ENCODE measurements around the gene TECPR1. TPM values are rescaled to one million over a fixed set of nuclear protein-coding genes. Genes with fewer than 3 reads are reported as not detected.

Gene TECPR1
- total and polyA plus RNA-seq, 2 donors (not counting 3 experiments of a cell fraction or from before 2014, with no cell fraction given): 12.3 to 97.5 TPM

GRCh38 chr7:98294798-98295382 is 42.9 kb upstream of the TECPR1 start:
- no peaks in the 10 kb centered on the region for H3K4me1 ChIP-seq (ENCODE audit: control insufficient read depth, extremely low read depth, insufficient read depth, low read length)
- BruUV-seq (replicated peaks): no TSS peak
- no peak overlapping the region for H3K9ac ChIP-seq (replicated peaks; ENCODE audit: extremely low read depth, insufficient read depth, low read length)
- no peaks in the 10 kb centered on the region for H3K27me3 ChIP-seq (ENCODE audit: control insufficient read depth in 2 of 2, insufficient read depth in 2 of 2, low read length in 2 of 2)
- no peaks in the 10 kb centered on the region for H3K9me3 ChIP-seq (replicated peaks; ENCODE audit: control insufficient read depth, insufficient read depth, low read length)
- H3K4me2 ChIP-seq (ENCODE audit: insufficient read depth, low read length): no peak overlapping the region
- dilution Hi-C loops (cut with MboI; ENCODE audit: extremely low pct_ligation_motif_present, low sequenced_read_pairs): no loop called here
- ChIA-PET POLR2A (no interaction called here), CTCF (interaction anchor here (0.7 to 3.7 kb wide), 8 partner anchors 22 to 546 kb away, joined by 3 to 18 read pairs (median 4); partner anchors contain the start of gene BAIAP2L1)
- H2AFZ ChIP-seq (ENCODE audit: low read depth, low read length): no peak overlapping the region
- intact Hi-C loops (cut with micrococcal nuclease): loop anchor here (1.0 to 10.0 kb wide), 2 partner anchors 106 to 540 kb away; partner anchors contain the start of gene BAIAP2L1
- peaks cover 2 to 29% of the 10 kb centered on the region in 2 experiments for H3K36me3 ChIP-seq (ENCODE audit: control insufficient read depth in 2 of 2, extremely low read depth in 1 of 2, insufficient read depth in 2 of 2, low read length in 2 of 2)
- no peaks in the 10 kb centered on the region for H3K9me1 ChIP-seq (replicated peaks; ENCODE audit: control insufficient read depth, extremely low read depth, insufficient read depth, low read length)
- no peak overlapping the region for H3K27ac ChIP-seq (ENCODE audit: insufficient read depth, low read depth, low read length)
- H3K79me2 ChIP-seq (ENCODE audit: control insufficient read depth, insufficient read depth, low read length): peaks cover 24% of the 10 kb centered on the region
- H3K4me3 ChIP-seq (replicated peaks in 1 of 3; ENCODE audit: insufficient read depth in 1 of 3, low read depth in 1 of 3, low read length in 3 of 3): no peak overlapping the region
- H4K20me1 ChIP-seq (replicated peaks; ENCODE audit: control insufficient read depth, extremely low read depth, insufficient read depth, low read length): peaks cover under 1% of the 10 kb centered on the region
- no peak for TF ChIP-seq GATA2 (IDR thresholded peaks at IDR 0.05; ENCODE audit: insufficient read depth, insufficient read length, low read depth, low read length)
- peak; percentile 63 for TF ChIP-seq POLR2A (IDR thresholded peaks at IDR 0.05; ENCODE audit: low read depth, low read length)
- peak; percentile 58 to 69 for TF ChIP-seq CTCF (IDR thresholded peaks at IDR 0.05; ENCODE audit: extremely low read depth in 1 of 2, insufficient read depth in 1 of 2, low read depth in 1 of 2, low read length in 2 of 2)
- no peak for TF ChIP-seq MAX (IDR thresholded peaks at IDR 0.05; ENCODE audit: insufficient read depth, insufficient read length)
- TF ChIP-seq POLR2AphosphoS5 (IDR thresholded peaks at IDR 0.05; ENCODE audit: insufficient read depth, low read depth, low read length): peak; percentile 38
- DNase-seq (ENCODE audit: low read depth, low spot score) (peak; percentile 32), FAIRE-seq (no peak)
